Measurements from ENCODE around the gene NFIB. TPM values are rescaled to one million over a fixed set of nuclear protein-coding genes. Genes with fewer than 3 reads are reported as not detected.

NFIB gene
- total and polyA plus RNA-seq, 2 of the 8 experiments (the other 6 are each of a cell fraction or from before 2014, with no cell fraction given) = 2.6 to 13.1 TPM

DNA sequence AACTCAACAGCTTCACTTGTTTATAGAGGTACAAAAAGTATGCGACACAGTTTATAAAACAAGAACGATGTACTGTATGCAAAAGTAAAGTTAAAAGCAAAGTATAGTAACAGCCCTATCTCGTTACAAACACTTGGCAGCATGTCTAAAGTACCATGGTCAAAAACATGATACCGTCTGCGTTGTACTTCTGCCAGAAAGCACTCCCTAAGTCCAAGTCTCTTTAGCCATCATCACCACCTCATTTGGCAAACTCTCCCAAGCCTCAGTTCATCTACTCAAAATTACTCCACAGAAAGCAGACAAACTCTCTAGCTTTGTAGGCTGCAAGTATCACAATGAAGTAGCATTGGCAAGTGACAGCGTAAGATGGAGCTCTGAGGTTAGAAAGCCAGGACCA lies 73.4 kb downstream of the NFIB start:
- no peaks in the 10 kb centered on the region for H4K20me1 ChIP-seq (replicated peaks in 1 of 2; ENCODE audit: control insufficient read depth in 1 of 2, insufficient read depth in 2 of 2, low read length in 2 of 2)
- H3K9ac ChIP-seq (replicated peaks in 1 of 4; ENCODE audit: extremely low read depth in 1 of 4, low read depth in 3 of 4, low read length in 3 of 4) = no peak overlapping the region
- H4K8ac ChIP-seq (ENCODE audit: extremely low read depth, insufficient read depth, low read length) = no peak overlapping the region
- peaks cover 2% of the 10 kb centered on the region; the same call in 1 of the 2 replicates for H3K23me2 ChIP-seq (ENCODE audit: low read depth, low read length)
- H3K4me2 ChIP-seq (ENCODE audit: insufficient read depth in 1 of 2, low read depth in 2 of 2, low read length in 2 of 2) = no peak overlapping the region
- peaks cover 0 to 8% (median 3%) of the 10 kb centered on the region in 4 experiments; a peak in 5 of 7 replicates for H3K4me1 ChIP-seq (replicated peaks in 1 of 4; ENCODE audit: control insufficient read depth in 3 of 4, insufficient read depth in 4 of 4, low read length in 3 of 4)
- H2AFZ ChIP-seq (ENCODE audit: low read length) = no peak overlapping the region
- H4K91ac ChIP-seq (replicated peaks; ENCODE audit: insufficient read length, low read length) = no peak overlapping the region
- no peaks in the 10 kb centered on the region; the same call in 1 of the 2 replicates for H3K79me1 ChIP-seq (ENCODE audit: low read depth, low read length)
- H3K9me3 ChIP-seq (ENCODE audit: insufficient read depth in 2 of 2, low read depth in 1 of 2, low read length in 1 of 2) = no peaks in the 10 kb centered on the region
- DNase-seq (ENCODE audit: low read depth in 1 of 2, low spot score in 2 of 2) (no peak), FAIRE-seq (no peak)
- no peak overlapping the region for H2AK5ac ChIP-seq (ENCODE audit: low read depth, low read length)
- H2BK120ac ChIP-seq (replicated peaks; ENCODE audit: low read depth, low read length) = no peak overlapping the region
- CTCF ChIA-PET (ENCODE audit: partially characterized antibody) = interaction anchor here (0.6 to 1.5 kb wide), 3 partner anchors 10 to 197 kb away, joined by 3 to 4 read pairs (median 3); no protein-coding TSS in a partner anchor
- no peak overlapping the region for H3K4me3 ChIP-seq (ENCODE audit: extremely low read depth in 1 of 4, insufficient read depth in 2 of 4, low read depth in 3 of 4, low read length in 4 of 4)
- H3K14ac ChIP-seq (ENCODE audit: insufficient read length) = no peak overlapping the region
- TF ChIP-seq JUN (IDR thresholded peaks at IDR 0.05; ENCODE audit: low read depth, low read length) = no peak
- no peak for TF ChIP-seq CTCF (IDR thresholded peaks at IDR 0.05; ENCODE audit: control extremely low read depth in 1 of 3, insufficient read depth in 1 of 3, low read depth in 1 of 3, low read length in 3 of 3)
- no peak for TF ChIP-seq SIRT6 (IDR thresholded peaks at IDR 0.05; ENCODE audit: low read length)
- no peak for TF ChIP-seq GABPA (IDR thresholded peaks at IDR 0.05; ENCODE audit: borderline replicate concordance, insufficient read depth, low read length)
- TF ChIP-seq SIX5 (IDR thresholded peaks at IDR 0.05; ENCODE audit: low read depth, low read length) = no peak
- TF ChIP-seq SIN3A (conservative IDR thresholded peaks at IDR 0.05 in 1 of 2, IDR thresholded peaks at IDR 0.05 in 1 of 2; ENCODE audit: low read depth in 1 of 2, low read length in 2 of 2) = no peak
- no peak for TF ChIP-seq GTF2F1 (IDR thresholded peaks at IDR 0.05; ENCODE audit: borderline replicate concordance, low read depth, low read length)
- no peak for TF ChIP-seq EGR1 (IDR thresholded peaks at IDR 0.05; ENCODE audit: borderline replicate concordance, low read depth, low read length)
- no peak for TF ChIP-seq ZNF274 (IDR thresholded peaks at IDR 0.05; ENCODE audit: borderline replicate concordance, extremely low read depth, low read length)
- H3K79me2 ChIP-seq (ENCODE audit: control insufficient read depth in 1 of 2, insufficient read depth in 2 of 2, low read length in 2 of 2) = peaks cover 0 to 3% of the 10 kb centered on the region in 2 experiments; a peak in 2 of 4 replicates
- POLR2A ChIA-PET (ENCODE audit: partially characterized antibody) = interaction anchor here (1.1 kb wide), 1 partner anchor 24 kb away, joined by 3 read pairs; no protein-coding TSS in a partner anchor
- no peak overlapping the region for H3K23ac ChIP-seq (ENCODE audit: insufficient read length)
- H2BK20ac ChIP-seq (ENCODE audit: low read length) = no peak overlapping the region
- H3K4ac ChIP-seq (replicated peaks; ENCODE audit: insufficient read length, low read depth, low read length) = no peak overlapping the region
- H4K5ac ChIP-seq (ENCODE audit: insufficient read length, low read depth, low read length) = no peak overlapping the region
- 88% methylated on average over 6 of the region's 6 CpGs; no CpG with 5 or more reads in 1 of the 2 experiments for WGBS, 2 experiments (ENCODE audit: extremely low coverage in 1 of 2, insufficient coverage in 1 of 2, insufficient read length in 1 of 2, insufficient replicate concordance in 2 of 2, low coverage in 1 of 2, low lambda C conversion rate in 2 of 2, missing lambda C conversion rate in 1 of 2)
- H3K27me3 ChIP-seq (replicated peaks in 1 of 4; ENCODE audit: control insufficient read depth in 3 of 4, extremely low read depth in 1 of 4, insufficient read depth in 3 of 4, low read length in 3 of 4) = no peaks in the 10 kb centered on the region
- H2BK5ac ChIP-seq (ENCODE audit: low read depth, low read length) = no peak overlapping the region
- H2BK15ac ChIP-seq (ENCODE audit: low read length) = no peak overlapping the region
- H3K36me3 ChIP-seq (ENCODE audit: control insufficient read depth in 2 of 4, insufficient read depth in 4 of 4, low read length in 3 of 4) = no peaks in the 10 kb centered on the region
- no peak overlapping the region for H3K56ac ChIP-seq (replicated peaks; ENCODE audit: insufficient read length, low read depth, low read length)
- H2BK12ac ChIP-seq (ENCODE audit: low read depth, low read length) = no peak overlapping the region
- no peak overlapping the region for H3K18ac ChIP-seq (ENCODE audit: extremely low read depth, low read length)
- no peak overlapping the region for H3K27ac ChIP-seq (ENCODE audit: low read depth, low read length)
